HG03108 (cell line): ENCODE results near the gene LYZL6.
A peak's percentile ranks its signal among the peaks of the same experiment; 100 is the strongest.
"Not testable (repeated sequence)": the region's sequence is repeated elsewhere in the genome, so short reads cannot be mapped to it uniquely, and the experiment has no call there.

Experiments used
- ATAC-seq: cut with Tn5 transposase; IDR thresholded peaks from one replicate; pipeline ENCODE4 v1.9.1; 2021; ENCODE audit warnings: moderate library complexity; ENCODE audit not compliant: unreplicated experiment

LYZL6 gene

DNA sequence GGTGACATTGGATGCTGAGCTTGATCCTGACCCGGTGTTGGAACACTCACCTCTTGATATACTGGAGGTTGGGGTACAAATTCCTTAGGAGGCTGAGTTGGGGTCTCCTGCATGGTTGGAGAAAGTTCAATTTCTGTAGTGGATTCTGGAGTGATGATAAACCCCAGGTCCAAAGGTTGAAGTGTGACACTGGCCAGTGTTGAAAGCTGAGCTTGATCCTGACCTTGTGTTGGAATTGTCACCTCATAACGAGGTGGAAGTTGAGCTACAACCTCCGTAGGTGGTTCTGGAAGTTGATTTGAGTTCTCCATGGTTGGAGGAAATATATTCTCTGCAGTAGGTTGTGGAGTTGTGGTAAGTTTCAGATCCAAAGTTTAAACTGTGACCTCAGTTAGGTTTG lies 34.1 kb downstream of the LYZL6 start:
- ATAC-seq = no peak

DNA sequence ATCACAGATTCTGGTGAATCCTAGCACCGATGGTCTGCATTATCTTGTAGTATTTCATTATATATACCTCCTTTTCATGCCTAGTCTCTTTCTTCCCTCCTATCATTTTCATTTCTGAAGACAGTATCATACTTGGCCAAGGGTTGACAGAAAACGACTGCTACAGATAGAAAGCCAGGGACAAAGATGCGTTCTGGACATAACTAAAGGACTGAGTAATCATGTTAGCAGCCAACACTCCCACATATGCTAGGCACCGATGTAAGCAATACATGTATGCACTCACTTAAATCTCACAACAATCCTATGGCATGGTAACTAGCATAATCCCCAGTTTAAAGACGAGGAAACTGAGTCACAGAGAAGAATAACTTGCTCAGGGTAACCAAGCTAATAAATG lies 35.8 kb downstream of the LYZL6 start:
- ATAC-seq = no peak

DNA sequence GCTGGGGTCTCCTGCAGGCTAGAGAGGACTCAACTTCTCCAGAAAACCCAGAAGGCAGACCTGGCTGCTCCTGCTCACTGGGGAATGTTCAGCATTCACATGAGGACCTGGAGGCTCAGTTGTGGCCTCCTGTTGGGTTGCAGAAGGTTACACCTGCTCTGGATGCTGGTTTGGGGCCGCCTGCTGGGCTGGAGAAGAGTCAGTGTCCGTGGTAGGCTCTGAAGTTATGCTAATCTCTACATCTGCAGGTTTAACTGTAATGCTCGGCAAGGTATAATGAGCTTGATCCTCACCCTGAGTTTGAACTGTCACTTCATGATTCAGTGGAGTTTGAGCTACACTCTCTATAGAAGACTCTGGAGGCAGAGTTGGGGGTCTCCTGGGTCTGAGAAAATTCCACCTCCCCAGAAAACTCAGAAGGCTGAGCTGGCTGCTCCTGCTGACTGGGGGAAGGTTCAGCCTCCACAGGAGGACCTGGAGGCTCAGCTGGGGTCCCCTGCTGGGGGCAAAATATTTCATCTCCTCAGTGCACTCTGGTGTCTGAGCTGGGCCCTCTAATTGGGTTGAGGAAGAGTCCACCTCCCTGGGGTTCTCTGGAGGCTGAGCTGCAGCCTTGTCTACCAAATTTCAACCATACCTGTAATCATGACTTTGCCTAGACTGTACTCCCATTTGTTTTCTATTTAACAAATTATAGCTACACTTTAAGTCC lies 36.4 kb downstream of the LYZL6 start:
- ATAC-seq = no peak

DNA sequence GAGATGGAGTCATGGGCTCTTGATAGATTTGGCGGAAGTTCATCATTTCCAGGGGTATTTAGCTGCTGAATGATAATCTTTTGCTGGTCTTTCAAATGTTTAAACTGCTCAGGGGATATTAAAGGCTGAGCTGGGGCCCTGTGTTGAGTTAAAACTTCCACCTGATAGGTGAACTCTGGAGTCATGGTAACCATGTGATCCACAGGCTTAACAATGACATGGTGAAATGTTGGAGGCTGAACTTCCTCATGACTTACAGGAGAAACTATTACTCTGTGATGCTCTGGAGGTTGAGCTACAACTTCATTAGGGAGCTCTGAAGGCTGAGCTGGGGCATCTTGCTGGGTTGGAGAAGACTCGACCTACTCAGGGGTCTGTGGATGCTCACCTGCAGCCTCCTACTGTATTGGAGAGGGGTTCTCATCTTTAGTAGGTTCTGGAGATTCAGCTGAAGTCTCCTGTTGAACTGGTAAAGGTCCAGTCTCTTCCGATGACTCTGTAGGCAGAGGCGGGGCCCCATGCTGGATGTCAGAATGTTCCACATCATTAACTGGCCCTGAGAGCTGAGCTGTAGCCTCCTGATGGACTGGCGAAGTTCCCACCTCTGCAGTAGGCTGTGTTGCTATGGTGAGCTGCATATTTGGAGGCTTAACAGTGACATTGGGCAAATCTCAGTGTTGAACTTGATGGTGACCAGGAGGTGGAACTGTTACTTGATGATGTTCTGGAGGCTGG lies 37.2 kb downstream of the LYZL6 start:
- ATAC-seq = no peak

DNA sequence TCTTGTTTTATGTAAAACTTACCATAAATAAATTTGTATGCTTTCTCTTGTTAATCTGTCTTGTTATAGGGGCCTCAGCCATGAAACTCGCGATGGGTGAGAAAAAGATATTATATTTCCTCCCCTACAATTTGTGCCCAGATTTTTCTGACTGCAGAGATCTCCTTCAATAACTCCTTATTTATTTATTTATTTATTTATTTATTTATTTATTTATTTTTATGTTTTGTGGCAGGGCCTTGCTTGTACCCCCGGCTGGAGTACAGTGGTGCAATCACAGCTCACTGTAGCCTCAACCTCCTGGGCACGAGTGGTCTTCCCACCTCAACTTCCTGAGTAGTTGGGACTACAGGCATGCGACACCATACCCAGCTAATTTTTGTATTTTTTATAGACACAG lies 40.1 kb downstream of the LYZL6 start:
- ATAC-seq = no peak

DNA sequence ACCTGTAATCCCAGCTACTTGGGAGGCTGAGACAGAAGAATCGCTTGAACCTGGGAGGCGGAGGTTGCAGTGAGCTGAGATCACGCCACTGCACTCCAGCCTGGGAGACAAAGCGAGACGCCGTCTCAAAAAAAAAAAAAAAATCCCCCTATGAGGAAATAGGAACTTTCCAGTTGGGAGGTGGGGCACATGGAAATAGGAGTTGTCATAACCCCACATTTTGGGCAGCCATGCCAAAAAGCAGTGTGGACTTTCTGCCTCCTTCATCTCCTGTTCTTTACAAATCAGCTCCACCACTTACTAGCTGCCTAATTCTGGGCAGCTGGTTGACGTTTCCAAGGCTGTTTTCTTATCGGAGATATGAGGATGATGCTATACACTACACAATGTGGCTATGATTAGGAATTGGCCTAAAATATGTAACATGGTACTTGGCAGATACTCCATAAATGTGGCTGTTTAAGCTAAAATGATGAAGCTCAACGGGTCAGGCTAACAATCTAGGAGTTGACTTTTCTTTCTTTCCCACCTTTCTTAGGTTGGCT lies 41.8 kb downstream of the LYZL6 start:
- ATAC-seq = no peak

DNA sequence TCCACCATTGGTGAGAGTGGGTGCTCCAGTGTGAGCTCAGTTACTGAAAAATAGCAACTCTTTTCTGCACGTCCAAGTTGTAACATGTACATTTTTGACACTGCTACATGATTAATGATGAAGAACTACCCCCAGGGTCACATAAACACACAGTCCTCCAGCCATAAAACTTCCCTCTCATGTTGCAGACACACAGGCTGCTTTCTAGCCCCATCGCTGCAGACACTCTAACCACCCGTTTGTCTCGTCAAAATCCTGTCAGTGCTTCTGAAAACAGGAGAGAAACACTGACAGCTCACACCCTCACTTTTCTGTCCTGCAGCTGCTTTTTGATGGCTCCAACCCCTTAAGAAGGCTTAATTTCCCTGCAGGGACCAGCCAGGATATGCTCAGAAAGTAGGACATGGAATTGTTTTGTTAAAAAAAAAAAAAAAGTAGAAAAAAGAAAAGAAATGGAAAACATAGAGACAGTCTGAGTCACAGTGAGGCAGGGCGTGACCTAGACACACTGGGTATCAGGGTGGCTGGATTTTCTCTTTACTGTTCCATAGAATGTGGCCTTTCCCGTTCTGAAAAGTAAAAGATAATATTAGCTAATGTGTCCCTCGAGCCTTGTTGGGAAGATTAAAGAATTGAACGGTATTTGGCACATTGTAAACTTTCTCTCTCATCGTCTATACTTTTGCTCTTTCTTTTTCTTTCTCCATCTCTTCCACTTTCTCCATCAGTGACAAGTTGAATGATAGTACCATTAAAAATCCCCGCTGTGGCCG lies 42.6 kb downstream of the LYZL6 start:
- ATAC-seq = no peak

DNA sequence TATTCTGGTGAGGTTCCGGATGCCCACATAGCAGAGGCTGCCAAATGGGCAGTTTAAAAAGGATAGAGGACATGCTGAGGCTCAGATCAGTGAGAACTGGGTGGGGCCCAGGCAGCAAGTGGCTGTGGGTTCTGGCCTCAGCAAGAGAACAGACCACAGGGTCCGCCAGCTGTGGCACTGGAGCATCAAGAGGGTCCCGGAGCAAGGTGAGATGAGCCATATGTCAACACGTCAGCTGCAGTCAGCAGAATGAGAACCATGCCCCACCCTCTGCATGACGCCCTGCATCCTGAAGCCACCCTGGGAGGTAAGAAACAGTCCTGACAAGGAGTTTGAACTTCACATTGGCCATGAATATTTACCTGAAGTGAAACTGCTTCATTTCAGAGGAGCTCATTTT lies 43.2 kb downstream of the LYZL6 start:
- ATAC-seq = no peak

DNA sequence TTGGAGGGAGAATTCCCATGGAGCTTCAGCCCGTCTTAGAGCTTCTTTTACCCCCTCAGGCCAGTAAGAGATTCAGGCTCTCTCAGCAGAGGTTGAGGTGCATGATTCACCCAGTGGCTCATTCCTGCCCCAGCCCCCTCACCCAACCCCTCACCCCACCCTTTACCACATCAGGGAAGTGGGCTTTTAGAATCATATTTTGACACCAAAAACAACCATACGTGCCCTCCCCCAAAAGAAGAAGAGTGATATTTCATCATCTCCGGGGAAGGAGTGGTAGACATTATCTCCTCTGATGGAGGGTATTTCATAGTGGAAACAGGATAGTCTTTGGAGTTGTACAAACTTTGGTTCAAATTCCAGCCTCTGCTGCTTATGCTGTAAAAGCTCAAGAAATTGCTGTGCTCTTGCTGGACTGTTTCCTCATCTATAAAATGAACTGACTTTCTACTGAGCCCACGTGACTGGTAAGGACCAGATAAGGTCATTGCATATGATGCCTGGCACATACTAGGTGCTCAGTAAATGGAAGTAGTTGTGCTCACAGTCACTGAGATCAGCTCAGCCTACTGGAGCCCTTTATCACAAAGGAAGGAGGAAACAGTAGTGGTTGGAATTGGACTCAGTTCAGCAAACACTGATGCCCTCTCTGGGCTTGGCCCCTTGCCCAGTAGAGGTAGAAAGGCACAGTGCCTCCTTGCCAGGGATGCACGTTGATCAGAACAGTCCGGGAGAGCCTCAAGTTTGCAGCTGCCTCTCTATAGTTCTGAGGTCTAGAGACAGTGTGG lies 45.0 kb downstream of the LYZL6 start:
- ATAC-seq = no peak

DNA sequence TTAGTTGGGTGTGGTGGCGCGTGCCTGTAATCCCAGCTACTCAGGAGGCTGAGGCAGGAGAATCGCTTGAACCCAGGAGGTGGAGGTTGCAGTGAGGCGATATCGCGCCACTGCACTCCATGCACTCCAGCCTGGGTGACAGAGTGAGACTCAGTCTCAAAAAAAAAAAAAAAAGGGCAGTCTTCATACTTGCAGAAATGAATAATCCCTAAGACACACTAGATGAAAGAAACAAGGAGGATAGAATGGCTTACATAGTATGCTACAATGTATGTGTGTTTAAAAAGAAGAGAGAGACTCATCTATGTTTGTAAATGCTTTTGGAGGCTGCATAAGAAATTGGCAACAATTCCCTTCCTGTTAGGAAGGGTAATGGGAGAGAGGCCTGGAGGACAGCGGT lies 45.7 kb downstream of the LYZL6 start:
- ATAC-seq = not testable (repeated sequence)

DNA sequence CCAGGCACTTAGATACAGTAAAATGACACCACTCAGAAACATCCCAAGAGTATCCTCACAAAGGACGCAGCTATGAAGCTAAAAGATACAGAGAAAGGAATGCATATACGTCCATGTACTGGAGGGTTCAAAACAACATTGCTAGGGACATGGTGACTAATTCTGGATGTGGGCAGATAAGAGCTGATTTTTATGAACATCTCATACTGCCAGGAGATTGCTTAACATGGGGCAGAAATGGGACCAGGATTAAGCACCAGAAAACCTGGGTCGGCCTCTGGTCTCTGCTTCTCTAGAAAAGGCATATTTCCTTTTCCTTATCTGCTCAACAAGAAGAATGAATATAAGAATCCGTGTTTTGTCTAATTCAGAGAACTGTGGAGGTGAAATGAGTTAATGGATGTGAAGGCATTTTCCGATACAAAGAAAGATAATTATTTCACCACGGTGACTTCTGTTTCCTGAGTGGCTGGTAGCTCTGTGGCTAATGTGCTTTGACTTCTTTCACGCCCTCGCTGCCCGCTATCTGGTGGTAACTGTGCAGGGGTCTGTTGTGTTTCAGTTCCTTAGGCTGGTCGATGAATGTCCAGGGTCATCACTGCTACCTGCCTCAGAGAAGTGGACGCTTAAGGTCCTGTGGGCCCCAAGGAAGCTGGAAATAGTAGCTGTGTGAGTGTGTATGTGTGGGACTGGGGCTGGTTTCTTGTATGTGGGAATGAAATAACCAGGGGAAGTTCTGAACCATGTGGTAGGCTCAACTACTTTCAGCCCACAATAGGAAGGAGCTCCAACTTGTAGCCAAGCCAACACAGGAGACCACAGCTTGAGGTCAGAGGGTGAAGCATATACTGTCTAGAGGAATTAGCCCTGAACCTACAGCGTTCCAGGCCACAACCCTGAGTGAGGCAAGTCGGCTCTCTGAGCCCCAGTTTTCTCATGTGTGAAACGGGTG lies 47.6 kb downstream of the LYZL6 start:
- ATAC-seq = peak; percentile 61

DNA sequence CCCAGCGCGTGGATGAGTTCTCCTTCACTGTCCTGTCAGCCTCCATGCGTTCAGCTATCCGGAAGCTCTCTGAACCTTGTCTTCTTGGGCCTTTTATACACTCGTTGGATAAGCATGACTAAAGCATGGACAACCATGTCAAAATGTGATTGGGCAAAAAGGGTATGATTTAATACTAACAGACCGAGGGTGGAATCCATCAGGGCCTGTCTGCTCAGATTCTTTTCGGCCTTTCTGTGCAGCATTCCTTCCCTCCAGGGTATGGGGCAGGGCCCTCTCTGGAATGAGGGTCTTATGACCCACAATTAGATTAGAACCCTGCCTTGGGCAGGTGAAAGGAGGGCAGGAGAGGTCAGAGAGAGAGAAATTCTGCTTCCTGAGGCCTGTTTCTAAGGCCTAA lies 49.3 kb downstream of the LYZL6 start:
- ATAC-seq = no peak

DNA sequence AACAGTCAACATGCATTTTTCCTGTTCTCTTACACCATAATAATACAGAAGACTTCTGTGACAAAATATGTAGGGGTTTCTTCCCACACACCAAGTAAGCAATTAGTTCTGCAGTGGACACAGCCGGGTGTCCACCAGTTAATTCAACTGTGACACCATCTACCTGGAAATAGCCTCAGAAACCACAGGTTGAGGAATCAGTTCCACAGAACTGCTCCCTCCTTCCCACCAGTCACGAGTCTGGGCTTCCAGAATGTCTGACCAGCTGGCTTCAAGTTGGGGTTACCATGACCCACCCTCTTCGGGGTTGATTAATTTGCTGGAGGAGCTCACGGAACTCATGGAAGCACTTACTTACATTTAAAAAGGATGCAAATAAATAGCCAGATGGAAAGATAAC lies 49.8 kb downstream of the LYZL6 start:
- no peak for ATAC-seq

DNA sequence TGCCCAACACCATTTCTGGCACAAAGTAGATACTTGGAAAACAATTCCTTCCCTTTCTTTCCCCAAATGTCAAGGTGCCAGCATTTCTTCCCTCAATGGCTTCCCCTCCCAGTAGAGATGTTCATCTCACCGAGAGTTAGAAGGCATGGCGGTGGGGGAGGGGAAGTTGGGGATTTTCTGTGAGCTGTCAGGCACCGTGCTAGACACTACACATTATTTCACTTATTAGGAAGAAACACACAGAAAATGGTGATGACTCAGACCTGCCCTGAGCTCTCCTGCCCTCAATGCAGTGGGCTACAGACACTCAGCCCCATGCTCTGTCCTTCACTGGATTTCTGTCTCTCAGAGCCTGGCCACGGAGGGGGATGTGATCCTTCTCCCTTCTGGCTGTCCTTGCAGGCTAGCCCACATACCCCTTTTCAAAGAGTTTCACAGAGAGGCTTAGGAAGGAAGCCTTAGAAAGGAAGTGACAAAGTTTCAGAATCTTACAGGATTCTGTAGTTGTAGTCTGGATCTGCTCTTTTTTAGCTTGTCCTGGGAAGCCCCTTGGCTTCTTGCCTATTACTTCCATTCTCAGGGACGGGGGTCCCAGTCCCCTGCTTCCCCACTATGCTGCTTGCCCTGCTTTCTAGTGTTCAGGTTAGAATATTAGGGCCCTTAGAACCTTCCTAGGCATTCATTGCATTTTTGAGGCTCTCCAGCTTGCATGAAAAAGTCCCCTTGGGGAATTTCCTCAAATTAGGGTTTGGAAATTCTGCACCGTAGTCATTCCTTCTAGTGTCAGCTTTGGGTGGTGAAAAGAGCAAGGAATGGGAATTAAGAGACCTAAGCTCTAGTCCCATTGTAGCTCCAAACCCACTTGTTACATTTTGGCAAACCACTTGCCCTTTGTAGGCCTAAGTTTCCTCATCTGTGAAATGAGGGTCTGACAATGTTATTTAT lies 51.1 kb downstream of the LYZL6 start:
- no peak for ATAC-seq

DNA sequence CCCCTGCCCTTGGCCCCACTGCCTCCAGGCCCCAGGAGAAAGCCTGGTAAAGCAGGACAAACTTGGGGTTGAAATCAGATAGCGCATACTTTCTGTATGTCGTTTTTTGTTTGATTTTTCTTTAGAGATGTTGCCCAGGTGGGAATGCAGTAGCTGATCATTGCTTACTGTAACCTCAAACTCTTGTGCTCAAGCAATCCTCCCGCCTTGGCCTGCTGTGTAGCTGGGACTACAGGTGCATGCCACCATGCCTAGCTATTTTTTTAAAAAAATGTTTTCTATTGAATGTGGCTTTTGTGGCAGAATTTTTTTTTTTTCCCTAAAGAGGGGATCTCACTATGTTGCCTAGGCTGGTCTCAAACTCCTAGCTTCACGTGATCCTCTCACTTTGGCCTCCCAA lies 52.2 kb downstream of the LYZL6 start:
- ATAC-seq = no peak

DNA sequence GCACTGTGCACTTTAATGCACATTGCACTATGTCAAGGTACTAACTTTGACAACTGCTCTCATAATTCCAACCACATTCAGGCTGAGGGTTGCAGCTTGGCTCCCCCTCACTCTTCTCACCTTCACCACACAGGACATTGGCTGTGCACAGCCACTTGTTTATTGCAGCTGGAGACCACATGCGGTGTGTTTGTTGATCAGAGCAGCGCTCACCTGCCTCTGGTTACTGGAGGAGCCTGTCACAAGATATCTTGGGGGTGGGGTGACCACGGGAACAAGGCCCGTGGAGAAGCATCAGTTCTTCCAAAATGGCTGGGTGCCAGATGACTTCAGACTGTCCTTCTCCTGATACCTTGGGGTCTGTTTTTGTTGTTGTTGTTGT lies 52.7 kb downstream of the LYZL6 start:
- no peak for ATAC-seq

DNA sequence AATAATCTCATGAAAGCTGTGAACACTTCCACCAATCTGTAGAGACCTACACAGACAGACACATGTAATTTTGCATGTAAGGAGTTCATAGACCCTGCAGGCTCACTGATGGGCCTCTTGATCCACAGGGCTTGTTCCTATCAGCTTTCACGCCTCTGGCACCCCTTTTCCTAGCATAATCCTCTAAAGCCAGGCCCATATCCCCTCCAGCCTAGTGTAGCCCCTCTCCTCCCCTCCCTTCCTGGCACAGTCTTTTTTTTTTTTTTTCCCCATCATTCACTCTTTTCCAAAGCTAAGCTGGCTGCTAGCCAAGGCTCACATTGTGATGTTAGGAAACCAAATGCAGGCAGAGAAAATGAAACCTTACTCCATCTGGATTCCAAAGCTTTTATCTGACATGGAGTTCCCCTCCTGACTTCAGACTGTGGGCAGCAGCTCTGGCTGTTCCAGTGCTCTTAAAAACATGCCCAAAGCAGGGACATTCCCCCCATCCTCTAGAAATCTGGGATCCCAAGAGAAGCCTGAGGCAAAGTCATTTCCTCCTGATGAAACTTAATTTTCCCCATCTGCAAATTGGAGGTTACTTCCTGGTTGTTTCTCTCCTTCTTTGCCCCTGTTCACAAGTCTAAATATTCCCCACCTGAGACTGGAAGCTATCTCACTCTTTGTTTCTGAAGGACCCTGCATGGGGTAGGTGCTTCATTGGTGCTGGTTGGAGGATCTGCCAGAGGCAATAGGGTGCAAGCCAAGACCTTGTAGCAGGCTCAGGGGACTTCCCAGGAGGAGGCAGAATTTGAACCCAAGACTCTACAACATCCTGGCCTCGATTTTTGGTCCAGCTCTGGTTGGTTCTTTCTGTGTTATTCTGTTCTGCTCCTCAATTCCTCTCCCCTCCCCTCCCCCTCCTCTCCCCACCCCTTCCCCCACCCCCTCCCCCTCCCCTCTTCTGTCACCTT lies 53.4 kb downstream of the LYZL6 start:
- no peak for ATAC-seq

DNA sequence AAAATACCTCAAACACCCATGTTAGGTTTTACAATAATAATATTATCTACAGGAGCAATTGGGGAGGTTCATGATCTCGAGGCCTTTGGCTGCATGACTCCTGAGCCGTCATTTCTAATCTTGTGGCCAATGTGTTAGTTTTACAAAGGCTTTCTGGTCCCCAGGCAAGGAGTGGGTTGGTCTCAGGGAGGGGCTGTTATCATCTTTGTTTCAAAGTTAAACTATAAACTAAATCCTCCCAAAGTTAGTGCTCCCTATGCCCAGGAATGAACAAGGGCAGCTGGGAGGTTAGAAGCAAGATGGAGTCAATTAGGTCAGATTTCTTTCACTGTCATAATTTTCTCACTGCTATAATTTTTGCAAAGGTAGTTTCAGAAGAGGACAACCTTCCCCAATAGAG lies 54.3 kb downstream of the LYZL6 start:
- no peak for ATAC-seq
